HCT116 (cell line): ENCODE data around the gene ZNF112.

Source experiments
- CBX3 ChIP-seq: IDR thresholded peaks from 2 replicates; pipeline ENCODE4 v1.6.1; 2012; ENCODE audit warnings: low read depth
- CTCF ChIP-seq, 3 experiments: fragments of 200-600 bp in 1 of 3; sonication (generic) in 1 of 3; IDR thresholded peaks in 2 of 3; conservative IDR thresholded peaks in 1 of 3; 2 replicates each; pipeline ENCODE4 v1.5.1; 2012 to 2017; ENCODE audit warnings: low read depth in 2 of 3, low read length in 2 of 3, antibody characterized with exemption in 1 of 3, borderline replicate concordance in 1 of 3, control low read depth in 1 of 3, mild to moderate bottlenecking in 1 of 3, mixed read lengths in 1 of 3, mixed run types in 1 of 3, moderate library complexity in 1 of 3; ENCODE audit not compliant: insufficient read depth in 1 of 3
- ELF1 ChIP-seq: IDR thresholded peaks from 2 replicates; pipeline ENCODE4 v1.6.1; 2012; ENCODE audit warnings: low read depth, borderline replicate concordance
- JUND ChIP-seq: IDR thresholded peaks from 2 replicates; pipeline ENCODE4 v1.6.1; 2012
- MAX ChIP-seq: IDR thresholded peaks from 2 replicates; pipeline ENCODE4 v1.6.1; 2012
- POLR2A ChIP-seq: IDR thresholded peaks from 2 replicates; pipeline ENCODE4 v1.7.0; 2011; ENCODE audit warnings: borderline replicate concordance; ENCODE audit not compliant: insufficient read depth, insufficient read length; ENCODE audit errors: extremely low read depth
- POLR2AphosphoS5 ChIP-seq: IDR thresholded peaks from 2 replicates; pipeline ENCODE4 v1.6.1; 2011; ENCODE audit warnings: mild to moderate bottlenecking, low read depth, low read length, moderate library complexity
- REST ChIP-seq: IDR thresholded peaks from 2 replicates; pipeline ENCODE4 v1.6.1; 2012; ENCODE audit warnings: low read depth
- ZFX ChIP-seq: fragments of 450-650 bp; IDR thresholded peaks from 2 replicates; pipeline ENCODE4 v1.6.1; 2017

- TF ChIP-seq REST (no peak), CBX3 (no peak), JUND (no peak), ELF1 (no peak), CTCF (IDR thresholded peaks at IDR 0.05 in 2 of 3, conservative IDR thresholded peaks at IDR 0.05 in 1 of 3; ENCODE audit: borderline replicate concordance in 1 of 3, insufficient read depth in 1 of 3, low read depth in 2 of 3, low read length in 2 of 3) (no peak), MAX (no peak), POLR2A (no peak), POLR2AphosphoS5 (no peak), ZFX (no peak)
Measured at GRCh38 chr19:44341794-44342193, 14.7 kb downstream of the ZNF112 start.
